KOPT-K1 (cell line): ENCODE results near the gene SLTM.
A peak's percentile ranks its signal among the peaks of the same experiment; 100 is the strongest.
"Not testable (repeated sequence)": the region's sequence is repeated elsewhere in the genome, so short reads cannot be mapped to it uniquely, and the experiment has no call there.

ENCODE experiments used
- H3K27ac ChIP-seq: fragments of 200-600 bp; sonication (generic); 2 replicates; pipeline ENCODE4 v1.5.1; 2016; ENCODE audit warnings: antibody characterized with exemption, mild to moderate bottlenecking, low read depth, low read length; ENCODE audit not compliant: poor library complexity, severe bottlenecking
- H3K36me3 ChIP-seq: fragments of 200-600 bp; sonication (generic); 2 replicates; pipeline ENCODE4 v1.5.1; 2017; ENCODE audit warnings: antibody characterized with exemption, mild to moderate bottlenecking, low read length, moderate library complexity; ENCODE audit not compliant: insufficient read depth
- H3K9me3 ChIP-seq: fragments of 200-600 bp; sonication (generic); 2 replicates; pipeline ENCODE4 v1.5.1; 2017; ENCODE audit warnings: antibody characterized with exemption, low read length, mild to moderate bottlenecking; ENCODE audit not compliant: insufficient read depth, poor library complexity, severe bottlenecking

Gene SLTM

GRCh38 chr15:58947179-58947578 is 13.7 kb upstream of the SLTM start:
- no peaks in the 10 kb centered on the region for H3K36me3 ChIP-seq
- no peak overlapping the region for H3K27ac ChIP-seq
- H3K9me3 ChIP-seq: no peaks in the 10 kb centered on the region

- peaks cover 12% of the 10 kb centered on the region for H3K36me3 ChIP-seq
- not testable (repeated sequence) for H3K27ac ChIP-seq, H3K9me3 ChIP-seq
Observed at GRCh38 chr15:58934974-58935373, 1.5 kb upstream of the SLTM start.

DNA sequence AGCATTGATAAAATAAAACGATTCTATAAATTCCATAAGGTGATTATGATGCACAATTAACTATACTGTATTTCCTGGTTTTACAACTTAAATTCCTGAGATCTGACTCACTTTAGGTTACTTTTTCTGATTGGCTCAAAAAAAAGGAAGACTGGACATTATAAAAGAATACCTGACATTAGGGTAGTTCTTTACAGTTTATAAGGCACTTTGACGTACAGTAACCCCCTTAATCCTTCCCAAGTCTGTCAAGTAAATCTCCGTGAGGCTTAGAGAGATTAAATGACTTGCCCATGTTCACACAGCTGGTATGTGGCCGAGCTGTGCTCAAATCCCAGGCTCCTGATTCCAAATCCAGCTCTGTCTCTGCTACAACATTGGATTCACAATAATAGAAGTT is 1.0 kb upstream of the SLTM start:
- Histone ChIP-seq H3K9me3 (no peaks in the 10 kb centered on the region), H3K36me3 (peaks cover 16% of the 10 kb centered on the region), H3K27ac (peak overlapping the region; percentile 99)

GRCh38 chr15:58934114-58934447 is 602 bp upstream of the SLTM start:
- Histone ChIP-seq H3K9me3 (no peaks in the 10 kb centered on the region), H3K36me3 (peaks cover 21% of the 10 kb centered on the region), H3K27ac (peak overlapping the region; percentile 99)

- H3K27ac ChIP-seq: peak overlapping the region; percentile 99
- peaks cover 33% of the 10 kb centered on the region for H3K36me3 ChIP-seq
- H3K9me3 ChIP-seq: no peaks in the 10 kb centered on the region
Observed at GRCh38 chr15:58932710-58933280, 684 bp downstream of the SLTM start.

- H3K36me3 ChIP-seq: peaks cover 41% of the 10 kb centered on the region
- H3K27ac ChIP-seq: peak overlapping the region; percentile 99
- H3K9me3 ChIP-seq: no peaks in the 10 kb centered on the region
Observed at GRCh38 chr15:58931987-58932588, 1.4 kb downstream of the SLTM start.

- Histone ChIP-seq H3K27ac (no peak overlapping the region), H3K9me3 (no peaks in the 10 kb centered on the region), H3K36me3 (peaks cover 62% of the 10 kb centered on the region)
Observed at GRCh38 chr15:58929891-58930416, 3.5 kb downstream of the SLTM start.

DNA sequence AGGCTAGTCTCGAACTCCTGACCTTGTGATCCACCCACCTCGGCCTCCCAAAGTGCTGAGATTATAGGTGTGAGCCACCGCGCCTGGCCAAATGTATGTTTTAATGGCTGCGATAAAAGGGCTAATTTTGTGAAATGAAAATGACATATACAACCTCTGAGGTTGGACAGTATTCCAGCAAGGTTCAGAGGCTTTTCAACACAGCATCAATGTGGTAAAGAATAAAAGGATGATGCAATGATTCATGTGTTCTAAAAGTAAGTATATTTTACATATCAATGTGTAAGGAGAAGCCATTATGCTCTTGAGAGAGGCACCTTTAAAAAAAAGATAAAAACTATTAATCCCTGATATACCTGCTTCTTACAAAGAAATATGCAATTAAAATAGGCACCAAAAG is 6.7 kb downstream of the SLTM start:
- no peaks in the 10 kb centered on the region for H3K9me3 ChIP-seq
- H3K36me3 ChIP-seq: peaks cover 90% of the 10 kb centered on the region
- no peak overlapping the region for H3K27ac ChIP-seq

DNA sequence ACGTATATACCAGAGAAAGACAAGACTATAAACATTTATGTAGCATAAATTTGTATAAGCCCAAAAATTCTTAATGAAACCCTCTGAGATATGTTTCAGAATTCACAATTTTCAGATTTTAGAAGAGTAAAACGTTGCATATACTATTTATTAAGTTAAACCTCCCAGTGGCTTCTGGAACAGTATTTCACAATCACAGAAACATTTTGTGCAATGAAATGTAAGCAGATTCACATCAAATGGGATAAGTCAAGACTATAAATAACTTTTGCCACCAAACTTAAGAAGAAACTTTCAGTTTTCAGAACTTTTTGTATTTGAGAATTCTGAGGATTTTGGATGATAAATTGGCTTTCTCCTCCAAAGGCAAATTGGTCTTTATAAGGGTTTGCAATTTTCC is 9.2 kb downstream of the SLTM start:
- Histone ChIP-seq H3K36me3 (peaks cover 88% of the 10 kb centered on the region), H3K9me3 (no peaks in the 10 kb centered on the region), H3K27ac (no peak overlapping the region)

DNA sequence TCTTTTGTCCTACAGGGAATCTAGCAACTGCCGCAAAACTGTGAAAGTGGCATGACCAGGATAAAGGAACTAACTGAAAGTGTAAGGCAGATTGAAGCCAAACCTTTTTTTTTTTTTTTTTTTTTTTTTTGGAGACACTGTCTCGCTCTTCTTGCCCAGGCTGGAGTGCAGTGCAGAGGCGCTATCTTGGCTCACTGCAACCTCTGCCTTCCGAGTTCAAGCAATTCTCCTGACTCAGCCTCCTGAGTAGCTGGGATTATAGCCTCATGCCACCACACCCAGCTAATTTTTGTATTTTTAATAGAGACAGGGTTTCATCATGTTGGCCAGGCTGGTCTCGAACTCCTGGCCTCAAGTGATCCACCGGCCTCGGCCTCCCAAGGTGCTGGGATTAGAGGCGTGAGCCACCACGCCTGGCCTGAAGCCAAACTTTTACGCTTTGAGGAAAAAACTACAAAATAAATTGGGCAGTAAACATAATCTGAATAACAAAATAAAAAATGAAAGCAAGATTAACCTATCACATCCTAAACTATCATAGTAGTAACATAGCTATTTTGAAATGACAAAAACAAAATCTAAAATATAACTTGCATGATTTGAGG is 9.7 kb downstream of the SLTM start:
- no peak overlapping the region for H3K27ac ChIP-seq
- H3K36me3 ChIP-seq: peaks cover 88% of the 10 kb centered on the region
- no peaks in the 10 kb centered on the region for H3K9me3 ChIP-seq

DNA sequence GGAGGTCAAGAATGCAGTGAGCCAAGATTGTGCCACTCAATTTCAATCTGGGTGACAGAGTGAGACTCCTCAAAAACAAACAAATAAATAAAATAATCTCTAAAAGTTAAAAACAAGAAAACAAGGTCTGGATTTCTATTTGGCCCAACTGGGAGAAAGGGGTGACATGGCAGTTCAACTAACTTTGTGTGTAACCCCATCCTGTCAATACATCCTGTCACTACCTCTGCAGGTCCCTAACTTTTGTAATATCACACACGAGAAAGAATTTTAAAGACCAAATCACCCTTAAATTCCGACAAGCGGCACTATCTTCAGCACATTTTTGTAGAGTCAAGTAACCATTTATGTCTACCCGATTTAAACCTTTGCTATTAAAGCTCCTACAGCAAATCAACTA is 10.2 kb downstream of the SLTM start:
- H3K36me3 ChIP-seq: peaks cover 86% of the 10 kb centered on the region
- no peaks in the 10 kb centered on the region for H3K9me3 ChIP-seq
- H3K27ac ChIP-seq: no peak overlapping the region

DNA sequence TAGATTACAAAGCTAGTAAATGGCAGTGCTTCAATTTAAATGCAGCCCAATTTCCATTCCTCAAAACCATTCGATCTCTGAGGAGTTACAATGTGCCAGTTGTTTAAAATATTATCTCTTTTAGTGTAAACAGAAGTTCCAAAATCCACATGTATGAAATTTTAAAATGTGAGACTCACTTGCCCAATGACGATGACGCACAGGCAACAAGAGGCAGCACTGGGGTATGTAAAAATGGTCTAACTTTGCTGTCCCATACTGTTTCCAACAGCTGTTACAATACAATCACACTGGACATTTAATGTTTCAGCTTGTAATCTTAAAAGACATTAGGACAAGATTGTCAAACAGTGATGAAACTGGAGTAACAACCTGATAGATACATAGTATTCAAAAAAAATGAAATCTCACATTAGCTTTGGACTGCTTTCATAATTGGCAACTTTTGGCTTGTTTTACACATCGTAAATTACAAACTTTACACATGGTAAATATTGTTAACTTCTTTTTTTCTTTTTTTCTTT is 12.2 kb downstream of the SLTM start:
- no peaks in the 10 kb centered on the region for H3K9me3 ChIP-seq
- no peak overlapping the region for H3K27ac ChIP-seq
- H3K36me3 ChIP-seq: peaks cover 85% of the 10 kb centered on the region

GRCh38 chr15:58920447-58920846 is 13.0 kb downstream of the SLTM start:
- H3K9me3 ChIP-seq, H3K27ac ChIP-seq: not testable (repeated sequence)
- H3K36me3 ChIP-seq: peaks cover 85% of the 10 kb centered on the region

GRCh38 chr15:58919232-58919631 is 14.2 kb downstream of the SLTM start:
- Histone ChIP-seq H3K36me3 (peaks cover 85% of the 10 kb centered on the region), H3K27ac (no peak overlapping the region), H3K9me3 (no peaks in the 10 kb centered on the region)

GRCh38 chr15:58918239-58918638 is 15.2 kb downstream of the SLTM start:
- Histone ChIP-seq H3K36me3 (peaks cover 85% of the 10 kb centered on the region), H3K9me3 (no peaks in the 10 kb centered on the region), H3K27ac (no peak overlapping the region)
